HepG2 (cell line): ENCODE measurements around the gene BAZ2A. TPM values are rescaled to one million over a fixed set of nuclear protein-coding genes. Genes with fewer than 3 reads are reported as not detected.

ENCODE experiments used
- ARID5B ChIP-seq: IDR thresholded peaks from 2 replicates; pipeline ENCODE4 v1.4.0; 2020; ENCODE audit warnings: mild to moderate bottlenecking, missing genetic modification reagents
- CCAR2 ChIP-seq: fragments of 200-400 bp; formaldehyde crosslinking; optimal IDR thresholded peaks from 2 replicates; pipeline ENCODE3; 2018; ENCODE audit warnings: low read depth, mild to moderate bottlenecking, low read length, moderate library complexity
- ETS1 ChIP-seq: sonication (generic); formaldehyde crosslinking; IDR thresholded peaks from 2 replicates; pipeline ENCODE4 v1.4.0; 2020; ENCODE audit warnings: missing genetic modification reagents
- GLMP ChIP-seq: sonication (generic); formaldehyde crosslinking; IDR thresholded peaks from 2 replicates; pipeline ENCODE4 v1.9.0; 2021; ENCODE audit warnings: missing genetic modification reagents, mild to moderate bottlenecking, borderline replicate concordance
- HHEX ChIP-seq: IDR thresholded peaks from 2 replicates; pipeline ENCODE4 v1.6.1; 2016; ENCODE audit warnings: control low read depth
- MAF1 ChIP-seq: sonication (generic); formaldehyde crosslinking; IDR thresholded peaks from 2 replicates; pipeline ENCODE4 v1.5.0; 2020; ENCODE audit warnings: missing genetic modification reagents, borderline replicate concordance
- NR2C2 ChIP-seq: sonication (generic); formaldehyde crosslinking; IDR thresholded peaks from 2 replicates; pipeline ENCODE4 v1.4.0; 2020; ENCODE audit warnings: missing genetic modification reagents, mild to moderate bottlenecking, moderate library complexity, borderline replicate concordance
- RFXAP ChIP-seq: sonication (generic); formaldehyde crosslinking; IDR thresholded peaks from 2 replicates; pipeline ENCODE4 v1.4.0; 2020; ENCODE audit warnings: missing genetic modification reagents, borderline replicate concordance
- RXRB ChIP-seq: IDR thresholded peaks from 2 replicates; pipeline ENCODE4 v1.6.1; 2016; ENCODE audit warnings: borderline replicate concordance, missing genetic modification reagents, missing compliant biosample characterization
- SP2 ChIP-seq: sonication (generic); formaldehyde crosslinking; IDR thresholded peaks from 2 replicates; pipeline ENCODE4 v1.5.1; 2020; ENCODE audit warnings: mild to moderate bottlenecking, missing genetic modification reagents
- TOE1 ChIP-seq: sonication (generic); formaldehyde crosslinking; IDR thresholded peaks from 2 replicates; pipeline ENCODE4 v1.4.0; 2020; ENCODE audit warnings: mild to moderate bottlenecking, missing genetic modification reagents
- YEATS2 ChIP-seq: sonication (generic); formaldehyde crosslinking; IDR thresholded peaks from 2 replicates; pipeline ENCODE4 v1.4.0; 2020; ENCODE audit warnings: missing genetic modification reagents, borderline replicate concordance
- ZNF12 ChIP-seq: sonication (generic); formaldehyde crosslinking; IDR thresholded peaks from 2 replicates; pipeline ENCODE4 v1.5.0; 2020; ENCODE audit warnings: missing genetic modification reagents
- ZNF335 ChIP-seq: sonication (generic); formaldehyde crosslinking; IDR thresholded peaks from 2 replicates; pipeline ENCODE4 v1.4.0; 2020; ENCODE audit warnings: missing genetic modification reagents
- ZNF468 ChIP-seq: sonication (generic); formaldehyde crosslinking; IDR thresholded peaks from 2 replicates; pipeline ENCODE4 v1.8.0; 2022; ENCODE audit warnings: mild to moderate bottlenecking, moderate library complexity, missing genetic modification reagents
- ZNF552 ChIP-seq: sonication (generic); formaldehyde crosslinking; IDR thresholded peaks from 2 replicates; pipeline ENCODE4 v1.9.0; 2022; ENCODE audit warnings: missing genetic modification reagents, mild to moderate bottlenecking, borderline replicate concordance
- ZNF570 ChIP-seq: sonication (generic); formaldehyde crosslinking; IDR thresholded peaks from 2 replicates; pipeline ENCODE4 v1.4.0; 2020; ENCODE audit warnings: mild to moderate bottlenecking, missing genetic modification reagents, borderline replicate concordance
- polyA plus RNA-seq, 8 experiments: library from polyadenylated mRNA; depleted of rRNA in 3 of 8; stranded (reverse) in 7 of 8; unstranded in 1 of 8; fragments of >200 nt; fragmentation: Illumina TruSeq in 4 of 8; extraction: Trizol in 4 of 8; gene quantifications; 2 replicates each; pipeline versions ENCODE4 v1.2.1 to v1.2.3, GENCODE V29; 2011 to 2016; ENCODE audit warnings: low read depth in 4 of 8, missing spikeins in 1 of 8, mixed read lengths in 1 of 8; ENCODE audit not compliant: insufficient read depth in 1 of 8
- total RNA-seq, 5 experiments: library from RNA; depleted of rRNA; stranded (reverse); fragments of >200 nt; fragmentation: Illumina TruSeq; extraction: Trizol; gene quantifications; 2 replicates each; pipeline ENCODE4 v1.2.3, GENCODE V29; 2016; ENCODE audit warnings: low read depth in 1 of 5
- TF ChIP-seq, protein P1 (sequence below): sonication (generic); formaldehyde crosslinking; IDR thresholded peaks from 2 replicates; pipeline ENCODE4 v1.9.0; 2021; ENCODE audit warnings: missing genetic modification reagents, borderline replicate concordance
- TF ChIP-seq, protein P2 (sequence below): sonication (generic); formaldehyde crosslinking; IDR thresholded peaks from 2 replicates; pipeline ENCODE4 v1.4.0; 2020; ENCODE audit warnings: low read depth, mild to moderate bottlenecking, missing genetic modification reagents
- TF ChIP-seq, protein P3 (sequence below): IDR thresholded peaks from 2 replicates; pipeline ENCODE4 v1.6.1; 2012; ENCODE audit warnings: inconsistent platforms

The BAZ2A gene
- total and polyA plus RNA-seq, 2 of the 13 experiments (the other 11 are each of a cell fraction or from before 2014, with no cell fraction given), result 21.8 to 73.5 TPM

DNA sequence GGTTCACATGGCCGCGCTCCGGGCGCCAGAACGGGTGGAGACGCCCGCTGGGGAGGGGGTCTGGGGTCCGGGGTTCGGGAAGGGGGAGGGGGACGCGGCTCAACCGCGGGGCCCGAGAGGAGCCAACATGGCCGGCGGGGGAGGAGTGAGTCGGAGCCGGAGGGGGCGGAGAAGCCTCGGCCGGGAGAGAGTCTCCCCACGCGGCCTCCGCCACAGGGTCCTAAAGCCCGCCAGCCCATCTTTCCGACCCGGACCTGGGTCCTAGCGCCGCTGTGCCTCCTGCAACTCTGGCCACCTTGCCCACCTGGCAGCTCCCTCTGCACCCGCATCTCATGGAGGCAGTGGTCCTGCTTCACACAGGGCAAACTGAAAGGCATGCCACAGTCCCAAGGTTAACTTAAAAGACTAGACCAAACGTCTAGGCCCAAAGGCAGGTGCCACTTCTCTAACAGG, at the start of gene BAZ2A (continued):
- TF ChIP-seq, protein P1, sequence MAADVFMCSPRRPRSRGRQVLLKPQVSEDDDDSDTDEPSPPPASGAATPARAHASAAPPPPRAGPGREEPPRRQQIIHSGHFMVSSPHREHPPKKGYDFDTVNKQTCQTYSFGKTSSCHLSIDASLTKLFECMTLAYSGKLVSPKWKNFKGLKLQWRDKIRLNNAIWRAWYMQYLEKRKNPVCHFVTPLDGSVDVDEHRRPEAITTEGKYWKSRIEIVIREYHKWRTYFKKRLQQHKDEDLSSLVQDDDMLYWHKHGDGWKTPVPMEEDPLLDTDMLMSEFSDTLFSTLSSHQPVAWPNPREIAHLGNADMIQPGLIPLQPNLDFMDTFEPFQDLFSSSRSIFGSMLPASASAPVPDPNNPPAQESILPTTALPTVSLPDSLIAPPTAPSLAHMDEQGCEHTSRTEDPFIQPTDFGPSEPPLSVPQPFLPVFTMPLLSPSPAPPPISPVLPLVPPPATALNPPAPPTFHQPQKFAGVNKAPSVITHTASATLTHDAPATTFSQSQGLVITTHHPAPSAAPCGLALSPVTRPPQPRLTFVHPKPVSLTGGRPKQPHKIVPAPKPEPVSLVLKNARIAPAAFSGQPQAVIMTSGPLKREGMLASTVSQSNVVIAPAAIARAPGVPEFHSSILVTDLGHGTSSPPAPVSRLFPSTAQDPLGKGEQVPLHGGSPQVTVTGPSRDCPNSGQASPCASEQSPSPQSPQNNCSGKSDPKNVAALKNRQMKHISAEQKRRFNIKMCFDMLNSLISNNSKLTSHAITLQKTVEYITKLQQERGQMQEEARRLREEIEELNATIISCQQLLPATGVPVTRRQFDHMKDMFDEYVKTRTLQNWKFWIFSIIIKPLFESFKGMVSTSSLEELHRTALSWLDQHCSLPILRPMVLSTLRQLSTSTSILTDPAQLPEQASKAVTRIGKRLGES (CRISPR knock-in tag), result no peak
- TF ChIP-seq ZNF335 (CRISPR knock-in tag) (peak; percentile 67; the same call in 1 of the 2 replicates), ETS1 (CRISPR knock-in tag) (0 out of 2 replicates have a peak, but pooled peaks have one; percentile 27), SP2 (CRISPR knock-in tag) (no peak), ZNF570 (CRISPR knock-in tag) (no peak), RXRB (CRISPR knock-in tag) (peak; percentile 57; the same call in 1 of the 2 replicates), MAF1 (CRISPR knock-in tag) (no peak), CCAR2 (peak; percentile 52), ZNF468 (CRISPR knock-in tag) (no peak), TOE1 (CRISPR knock-in tag) (0 out of 2 replicates have a peak, but pooled peaks have one; percentile 72), ZNF12 (CRISPR knock-in tag) (peak; percentile 58; the same call in 1 of the 2 replicates), YEATS2 (peak; percentile 53; the same call in 1 of the 2 replicates), RFXAP (CRISPR knock-in tag) (no peak; the same call in 1 of the 2 replicates), NR2C2 (CRISPR knock-in tag) (no peak), ZNF552 (0 out of 2 replicates have a peak, but pooled peaks have one; percentile 78), GLMP (CRISPR knock-in tag) (no peak), HHEX (CRISPR knock-in tag) (no peak), ARID5B (CRISPR knock-in tag) (peak; percentile 52)
- TF ChIP-seq, protein P2, sequence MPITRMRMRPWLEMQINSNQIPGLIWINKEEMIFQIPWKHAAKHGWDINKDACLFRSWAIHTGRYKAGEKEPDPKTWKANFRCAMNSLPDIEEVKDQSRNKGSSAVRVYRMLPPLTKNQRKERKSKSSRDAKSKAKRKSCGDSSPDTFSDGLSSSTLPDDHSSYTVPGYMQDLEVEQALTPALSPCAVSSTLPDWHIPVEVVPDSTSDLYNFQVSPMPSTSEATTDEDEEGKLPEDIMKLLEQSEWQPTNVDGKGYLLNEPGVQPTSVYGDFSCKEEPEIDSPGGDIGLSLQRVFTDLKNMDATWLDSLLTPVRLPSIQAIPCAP (CRISPR knock-in tag), result no peak
- TF ChIP-seq, protein P3, sequence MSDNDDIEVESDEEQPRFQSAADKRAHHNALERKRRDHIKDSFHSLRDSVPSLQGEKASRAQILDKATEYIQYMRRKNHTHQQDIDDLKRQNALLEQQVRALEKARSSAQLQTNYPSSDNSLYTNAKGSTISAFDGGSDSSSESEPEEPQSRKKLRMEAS, result peak; percentile 87
